Kidney (tissue), 14 donors: ENCODE results near the gene RCOR2. TPM values are rescaled to one million over a fixed set of nuclear protein-coding genes. Genes with fewer than 3 reads are reported as not detected.
A peak's percentile ranks its signal among the peaks of the same experiment; 100 is the strongest.

Experiments
- DNase-seq, 5 donors: peaks; one replicate each; pipeline ENCODE4 v3.0.0-alpha.2; 2013 to 2020
- FAIRE-seq: peaks from 2 replicates; lab custom pipeline; 2012; peaks lifted over from hg19 to GRCh38; lab: Jason Lieb, UNC
- H3K27ac ChIP-seq, 2 donors: one replicate each; pipeline ENCODE4 v1.7.0; 2013; ENCODE audit warnings: low read depth in 2 of 2, low read length in 2 of 2, inconsistent platforms in 1 of 2
- H3K27me3 ChIP-seq: one replicate; pipeline ENCODE4 v1.7.1; 2013; ENCODE audit warnings: low read length, inconsistent platforms; ENCODE audit not compliant: control insufficient read depth, insufficient read depth
- H3K36me3 ChIP-seq, 3 donors: one replicate each; pipeline versions ENCODE4 v1.7.0 to v1.7.1; 2013; ENCODE audit warnings: low read length in 3 of 3, control low read depth in 1 of 3, inconsistent platforms in 1 of 3; ENCODE audit not compliant: insufficient read depth in 3 of 3, control insufficient read depth in 2 of 3
- H3K4me1 ChIP-seq, 3 donors: one replicate each; pipeline versions ENCODE4 v1.7.0 to v1.7.1; 2013; ENCODE audit warnings: low read length in 3 of 3, inconsistent platforms in 1 of 3, low read depth in 1 of 3; ENCODE audit not compliant: control insufficient read depth in 2 of 3, insufficient read depth in 2 of 3
- H3K4me3 ChIP-seq, 3 donors: one replicate each; pipeline versions ENCODE4 v1.7.0 to v1.8.1; 2013; ENCODE audit warnings: low read length in 3 of 3, control low read depth in 1 of 3, inconsistent platforms in 1 of 3
- H3K9ac ChIP-seq, 3 donors: one replicate each; pipeline versions ENCODE4 v1.7.0 to v1.7.1; 2013; ENCODE audit warnings: low read length in 3 of 3, control low read depth in 1 of 3, inconsistent platforms in 1 of 3
- H3K9me3 ChIP-seq, 3 donors: one replicate each; pipeline versions ENCODE4 v1.7.0 to v1.7.1; 2013; ENCODE audit warnings: low read length in 3 of 3, control low read depth in 1 of 3, inconsistent platforms in 1 of 3; ENCODE audit not compliant: control insufficient read depth in 2 of 3, insufficient read depth in 1 of 3
- intact Hi-C: fragments of 100-400 bp; cut with DNase I; formaldehyde crosslinking; loops from one replicate; pipeline ENCODE4 v1.11.1; 2022
- polyA plus RNA-seq: library from polyadenylated mRNA; stranded (reverse); fragments of 350-450 nt; fragmentation: Illumina TruSeq; extraction: RNeasy Lipid Tissue Mini Kit (QIAGEN cat#74804); gene quantifications from one replicate; pipeline ENCODE4 v1.2.3, GENCODE V29; 2014; ENCODE audit warnings: low read depth, low replicate concordance; ENCODE audit not compliant: insufficient read depth
- total RNA-seq: library from RNA; stranded (reverse); fragmentation: NEBNext Ultra II Directional; extraction: Animal tissue kit (Norgen Biotek cat#: 25700); gene quantifications from one replicate; pipeline ENCODE4 v1.2.1, GENCODE V29; 2021
- TF ChIP-seq, protein P1 (sequence below): IDR thresholded peaks from 3 replicates; pipeline ENCODE4 v1.5.1; 2012; ENCODE audit warnings: mild to moderate bottlenecking, moderate library complexity, borderline replicate concordance; ENCODE audit not compliant: insufficient read depth; ENCODE audit errors: extremely low read depth
- donor health status: control.
- donor health status: control.
- donor health status: control.
- donor health status: control.
- donor health status: control.
- donor health status: DM: yes; HTN: yes; CAD: no.
- donor health status: Normal renal cell carcinoma (clear cell type).

RCOR2 gene
- total and polyA plus RNA-seq, 2 donors from 2014 or later: 0.76 to 0.86 TPM

DNA sequence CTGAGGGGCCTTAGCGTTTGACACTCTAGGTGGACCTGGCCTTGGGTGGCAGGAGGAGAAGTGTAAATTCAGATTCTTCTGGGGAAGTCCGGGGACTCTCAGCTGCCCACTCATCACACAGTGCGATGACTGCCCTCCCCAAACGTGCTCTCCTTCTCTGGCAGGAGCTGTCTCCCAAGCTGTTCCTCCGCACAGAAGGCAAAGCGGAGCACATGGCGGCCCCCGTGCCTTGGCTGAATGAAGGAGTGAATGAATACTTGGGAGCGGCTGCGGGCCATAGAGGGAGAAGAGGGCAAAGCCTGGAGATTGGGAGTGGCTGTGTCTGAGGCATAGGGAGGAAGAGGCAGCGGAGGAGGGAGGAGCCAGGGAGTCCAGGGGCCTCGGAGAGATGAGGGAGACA is 14.9 kb upstream of the RCOR2 start:
- FAIRE-seq: no peak
- H3K4me3 ChIP-seq: no peak overlapping the region
- no peaks in the 10 kb centered on the region for H3K9me3 ChIP-seq
- no peaks in the 10 kb centered on the region for H3K27me3 ChIP-seq
- no peaks in the 10 kb centered on the region for H3K36me3 ChIP-seq
- DNase-seq: no peak
- no peak overlapping the region for H3K27ac ChIP-seq
- intact Hi-C loops: no loop called here
- no peak overlapping the region for H3K9ac ChIP-seq
- TF ChIP-seq, protein P1, sequence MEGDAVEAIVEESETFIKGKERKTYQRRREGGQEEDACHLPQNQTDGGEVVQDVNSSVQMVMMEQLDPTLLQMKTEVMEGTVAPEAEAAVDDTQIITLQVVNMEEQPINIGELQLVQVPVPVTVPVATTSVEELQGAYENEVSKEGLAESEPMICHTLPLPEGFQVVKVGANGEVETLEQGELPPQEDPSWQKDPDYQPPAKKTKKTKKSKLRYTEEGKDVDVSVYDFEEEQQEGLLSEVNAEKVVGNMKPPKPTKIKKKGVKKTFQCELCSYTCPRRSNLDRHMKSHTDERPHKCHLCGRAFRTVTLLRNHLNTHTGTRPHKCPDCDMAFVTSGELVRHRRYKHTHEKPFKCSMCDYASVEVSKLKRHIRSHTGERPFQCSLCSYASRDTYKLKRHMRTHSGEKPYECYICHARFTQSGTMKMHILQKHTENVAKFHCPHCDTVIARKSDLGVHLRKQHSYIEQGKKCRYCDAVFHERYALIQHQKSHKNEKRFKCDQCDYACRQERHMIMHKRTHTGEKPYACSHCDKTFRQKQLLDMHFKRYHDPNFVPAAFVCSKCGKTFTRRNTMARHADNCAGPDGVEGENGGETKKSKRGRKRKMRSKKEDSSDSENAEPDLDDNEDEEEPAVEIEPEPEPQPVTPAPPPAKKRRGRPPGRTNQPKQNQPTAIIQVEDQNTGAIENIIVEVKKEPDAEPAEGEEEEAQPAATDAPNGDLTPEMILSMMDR: no peak
- no peaks in the 10 kb centered on the region for H3K4me1 ChIP-seq

DNA sequence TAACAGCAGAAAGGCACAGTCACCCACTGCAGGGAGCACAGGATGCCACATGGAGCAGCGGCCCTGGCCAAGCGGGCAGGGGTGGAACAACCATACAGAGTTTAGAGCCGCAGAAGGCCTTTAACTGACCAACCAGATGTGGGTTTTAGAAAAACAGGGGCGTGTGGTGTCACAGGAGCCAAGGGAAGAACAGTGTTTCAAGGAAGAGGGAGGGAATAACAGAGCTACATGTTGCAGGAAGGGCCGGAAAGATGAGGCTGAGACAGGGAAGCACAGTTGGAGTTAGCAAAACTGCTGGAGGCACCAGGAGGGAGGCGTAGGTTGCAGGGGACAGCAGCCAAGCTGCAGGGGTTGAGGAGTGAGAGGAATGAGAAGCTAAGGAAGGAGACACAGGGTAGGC is 14.1 kb upstream of the RCOR2 start:
- no peak for DNase-seq
- Histone ChIP-seq H3K36me3 (no peaks in the 10 kb centered on the region), H3K27ac (no peak overlapping the region), H3K4me3 (no peak overlapping the region), H3K9me3 (no peaks in the 10 kb centered on the region), H3K4me1 (no peaks in the 10 kb centered on the region), H3K9ac (no peak overlapping the region), H3K27me3 (no peaks in the 10 kb centered on the region)
- intact Hi-C loops: no loop called here
- FAIRE-seq: no peak
- TF ChIP-seq, protein P1: no peak

DNA sequence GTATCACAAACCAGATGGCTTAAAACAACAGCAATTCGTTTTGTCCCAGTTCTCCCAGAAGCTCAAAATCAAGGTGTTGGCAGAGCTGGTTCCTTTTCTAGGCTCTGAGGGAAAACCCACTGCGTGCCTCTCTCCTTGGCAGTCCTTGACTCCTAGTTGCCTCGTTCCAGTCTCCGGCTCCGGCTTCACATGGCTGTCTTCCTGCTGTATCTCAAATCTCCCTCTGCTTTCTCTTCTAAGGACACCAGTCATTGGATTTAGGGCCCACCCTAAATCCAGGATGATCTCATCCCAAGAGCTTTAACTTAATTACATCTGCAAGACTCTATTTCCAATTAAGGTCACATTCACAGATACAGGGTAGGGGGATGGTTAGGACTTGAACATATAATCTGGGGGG is 12.7 kb upstream of the RCOR2 start:
- no peaks in the 10 kb centered on the region for H3K36me3 ChIP-seq
- no peak for FAIRE-seq

DNA sequence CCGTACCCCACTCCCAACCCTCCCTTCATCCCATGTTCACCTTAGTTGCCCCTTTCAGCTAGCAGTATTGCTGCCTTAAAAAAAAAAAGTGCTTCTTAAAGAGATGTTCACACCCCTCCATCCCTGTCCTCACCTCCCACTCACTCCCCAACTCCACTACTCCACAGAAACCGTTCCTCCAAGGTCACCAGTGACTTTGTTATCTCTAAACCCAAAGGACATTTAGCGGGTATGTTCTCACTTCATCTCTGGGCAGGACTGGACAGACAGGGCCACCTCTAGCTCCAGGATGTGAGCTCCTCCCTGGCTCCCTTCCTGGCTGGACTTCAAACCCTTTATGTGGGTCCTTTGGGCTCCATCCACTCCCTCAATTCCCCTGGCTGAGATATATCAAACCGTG is 6.4 kb upstream of the RCOR2 start:
- TF ChIP-seq, protein P1: no peak
- no peak for FAIRE-seq
- DNase-seq: peak in 1 of 5 donors; percentile 30
- Histone ChIP-seq H3K27ac (no peak overlapping the region), H3K4me3 (no peak overlapping the region), H3K9me3 (peaks cover 0 to 3% (median 0%) of the 10 kb centered on the region in 3 donors), H3K27me3 (no peaks in the 10 kb centered on the region), H3K9ac (no peak overlapping the region), H3K36me3 (no peaks in the 10 kb centered on the region), H3K4me1 (peaks cover 0 to 16% (median 7%) of the 10 kb centered on the region in 3 donors)
- intact Hi-C loops: no loop called here

More for the DNA sequence above, 12.7 kb upstream of the RCOR2 start:
- no peak overlapping the region for H3K27ac ChIP-seq
- H3K9me3 ChIP-seq: no peaks in the 10 kb centered on the region
- H3K4me1 ChIP-seq: no peaks in the 10 kb centered on the region
- H3K27me3 ChIP-seq: no peaks in the 10 kb centered on the region
- TF ChIP-seq, protein P1: no peak
- intact Hi-C loops: no loop called here
- DNase-seq: no peak
- no peak overlapping the region for H3K9ac ChIP-seq
- no peak overlapping the region for H3K4me3 ChIP-seq
